ENCODE data around the gene PKD1L1.

DNA sequence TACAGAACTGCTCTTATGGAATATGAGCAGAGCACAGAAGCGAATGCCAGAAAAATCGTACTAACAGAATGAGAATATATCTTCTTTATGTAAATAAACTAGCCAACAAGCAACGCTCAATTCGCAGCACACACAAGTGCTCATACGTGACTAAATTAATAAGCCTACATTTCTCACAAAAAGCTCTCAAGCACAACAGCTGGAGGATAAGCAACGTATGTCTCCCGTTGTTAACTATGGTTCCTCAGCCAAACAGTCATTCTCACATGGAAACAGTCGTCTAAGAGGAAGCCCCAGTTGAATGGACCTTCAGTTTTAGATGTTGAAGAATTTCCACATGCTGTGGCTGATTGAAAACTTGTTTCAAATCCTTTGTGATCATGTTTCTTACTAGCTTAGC, 110.4 kb downstream of the PKD1L1 start:
- TF ChIP-seq POLR2A (IDR thresholded peaks at IDR 0.05; ENCODE audit: low read depth, low read length) (no peak), TAF1 (IDR thresholded peaks at IDR 0.05; ENCODE audit: borderline replicate concordance, low read depth, low read length) (no peak)
